ENCODE data around the gene GPC5. TPM values are rescaled to one million over a fixed set of nuclear protein-coding genes. Genes with fewer than 3 reads are reported as not detected.
A peak's percentile ranks its signal among the peaks of the same experiment; 100 is the strongest.

The GPC5 gene
- total and polyA plus RNA-seq, 2 of the 13 experiments (the other 11 are each of a cell fraction or from before 2014, with no cell fraction given) = 0.02 to 0.07 TPM

GRCh38 chr13:91348906-91349435 is 49.5 kb upstream of the GPC5 start (continued):
- TF ChIP-seq ZNF3 (CRISPR knock-in tag; IDR thresholded peaks at IDR 0.05) (no peak), ZNF644 (CRISPR knock-in tag; IDR thresholded peaks at IDR 0.05; ENCODE audit: low read depth) (no peak), XRCC5 (optimal IDR thresholded peaks at IDR 0.05; ENCODE audit: low read length) (peak; percentile 92), HDAC6 (IDR thresholded peaks at IDR 0.05; ENCODE audit: low read depth, low read length) (no peak), UBTF (CRISPR knock-in tag; IDR thresholded peaks at IDR 0.05) (peak; percentile 46), FLYWCH1 (CRISPR knock-in tag; IDR thresholded peaks at IDR 0.05) (no peak), CBX2 (IDR thresholded peaks at IDR 0.05; ENCODE audit: low read depth, low read length) (no peak), CBX2 (CRISPR knock-in tag; IDR thresholded peaks at IDR 0.05; ENCODE audit: low read depth) (0 out of 2 replicates have a peak, but pooled peaks have one; percentile 39), SOX6 (IDR thresholded peaks at IDR 0.05) (no peak), SOX6 (CRISPR knock-in tag; IDR thresholded peaks at IDR 0.05) (peak; percentile 26; the same call in 1 of the 2 replicates), ZNF530 (CRISPR knock-in tag; IDR thresholded peaks at IDR 0.05; ENCODE audit: low read depth) (no peak), ZSCAN22 (CRISPR knock-in tag; IDR thresholded peaks at IDR 0.05) (no peak), MXD4 (CRISPR knock-in tag; IDR thresholded peaks at IDR 0.05) (peak; percentile 87), EEA1 (CRISPR knock-in tag; IDR thresholded peaks at IDR 0.05; ENCODE audit: borderline replicate concordance) (no peak), CENPX (CRISPR knock-in tag; IDR thresholded peaks at IDR 0.05) (no peak), ATRX (CRISPR knock-in tag; IDR thresholded peaks at IDR 0.05; ENCODE audit: borderline replicate concordance) (no peak), SMAD9 (CRISPR knock-in tag; IDR thresholded peaks at IDR 0.05) (no peak)
- TF ChIP-seq, protein P1, sequence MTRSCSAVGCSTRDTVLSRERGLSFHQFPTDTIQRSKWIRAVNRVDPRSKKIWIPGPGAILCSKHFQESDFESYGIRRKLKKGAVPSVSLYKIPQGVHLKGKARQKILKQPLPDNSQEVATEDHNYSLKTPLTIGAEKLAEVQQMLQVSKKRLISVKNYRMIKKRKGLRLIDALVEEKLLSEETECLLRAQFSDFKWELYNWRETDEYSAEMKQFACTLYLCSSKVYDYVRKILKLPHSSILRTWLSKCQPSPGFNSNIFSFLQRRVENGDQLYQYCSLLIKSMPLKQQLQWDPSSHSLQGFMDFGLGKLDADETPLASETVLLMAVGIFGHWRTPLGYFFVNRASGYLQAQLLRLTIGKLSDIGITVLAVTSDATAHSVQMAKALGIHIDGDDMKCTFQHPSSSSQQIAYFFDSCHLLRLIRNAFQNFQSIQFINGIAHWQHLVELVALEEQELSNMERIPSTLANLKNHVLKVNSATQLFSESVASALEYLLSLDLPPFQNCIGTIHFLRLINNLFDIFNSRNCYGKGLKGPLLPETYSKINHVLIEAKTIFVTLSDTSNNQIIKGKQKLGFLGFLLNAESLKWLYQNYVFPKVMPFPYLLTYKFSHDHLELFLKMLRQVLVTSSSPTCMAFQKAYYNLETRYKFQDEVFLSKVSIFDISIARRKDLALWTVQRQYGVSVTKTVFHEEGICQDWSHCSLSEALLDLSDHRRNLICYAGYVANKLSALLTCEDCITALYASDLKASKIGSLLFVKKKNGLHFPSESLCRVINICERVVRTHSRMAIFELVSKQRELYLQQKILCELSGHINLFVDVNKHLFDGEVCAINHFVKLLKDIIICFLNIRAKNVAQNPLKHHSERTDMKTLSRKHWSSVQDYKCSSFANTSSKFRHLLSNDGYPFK (CRISPR knock-in tag; IDR thresholded peaks at IDR 0.05; ENCODE audit: borderline replicate concordance) = peak; percentile 39; the same call in 1 of the 2 replicates
- TF ChIP-seq, protein P2, sequence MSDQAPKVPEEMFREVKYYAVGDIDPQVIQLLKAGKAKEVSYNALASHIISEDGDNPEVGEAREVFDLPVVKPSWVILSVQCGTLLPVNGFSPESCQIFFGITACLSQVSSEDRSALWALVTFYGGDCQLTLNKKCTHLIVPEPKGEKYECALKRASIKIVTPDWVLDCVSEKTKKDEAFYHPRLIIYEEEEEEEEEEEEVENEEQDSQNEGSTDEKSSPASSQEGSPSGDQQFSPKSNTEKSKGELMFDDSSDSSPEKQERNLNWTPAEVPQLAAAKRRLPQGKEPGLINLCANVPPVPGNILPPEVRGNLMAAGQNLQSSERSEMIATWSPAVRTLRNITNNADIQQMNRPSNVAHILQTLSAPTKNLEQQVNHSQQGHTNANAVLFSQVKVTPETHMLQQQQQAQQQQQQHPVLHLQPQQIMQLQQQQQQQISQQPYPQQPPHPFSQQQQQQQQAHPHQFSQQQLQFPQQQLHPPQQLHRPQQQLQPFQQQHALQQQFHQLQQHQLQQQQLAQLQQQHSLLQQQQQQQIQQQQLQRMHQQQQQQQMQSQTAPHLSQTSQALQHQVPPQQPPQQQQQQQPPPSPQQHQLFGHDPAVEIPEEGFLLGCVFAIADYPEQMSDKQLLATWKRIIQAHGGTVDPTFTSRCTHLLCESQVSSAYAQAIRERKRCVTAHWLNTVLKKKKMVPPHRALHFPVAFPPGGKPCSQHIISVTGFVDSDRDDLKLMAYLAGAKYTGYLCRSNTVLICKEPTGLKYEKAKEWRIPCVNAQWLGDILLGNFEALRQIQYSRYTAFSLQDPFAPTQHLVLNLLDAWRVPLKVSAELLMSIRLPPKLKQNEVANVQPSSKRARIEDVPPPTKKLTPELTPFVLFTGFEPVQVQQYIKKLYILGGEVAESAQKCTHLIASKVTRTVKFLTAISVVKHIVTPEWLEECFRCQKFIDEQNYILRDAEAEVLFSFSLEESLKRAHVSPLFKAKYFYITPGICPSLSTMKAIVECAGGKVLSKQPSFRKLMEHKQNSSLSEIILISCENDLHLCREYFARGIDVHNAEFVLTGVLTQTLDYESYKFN (CRISPR knock-in tag; conservative IDR thresholded peaks at IDR 0.05) = peak; percentile 16; the same call in 1 of the 2 replicates
- TF ChIP-seq, protein P3, sequence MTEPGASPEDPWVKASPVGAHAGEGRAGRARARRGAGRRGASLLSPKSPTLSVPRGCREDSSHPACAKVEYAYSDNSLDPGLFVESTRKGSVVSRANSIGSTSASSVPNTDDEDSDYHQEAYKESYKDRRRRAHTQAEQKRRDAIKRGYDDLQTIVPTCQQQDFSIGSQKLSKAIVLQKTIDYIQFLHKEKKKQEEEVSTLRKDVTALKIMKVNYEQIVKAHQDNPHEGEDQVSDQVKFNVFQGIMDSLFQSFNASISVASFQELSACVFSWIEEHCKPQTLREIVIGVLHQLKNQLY (CRISPR knock-in tag; IDR thresholded peaks at IDR 0.05) = 0 out of 2 replicates have a peak, but pooled peaks have one; percentile 13
- TF ChIP-seq, protein P4, sequence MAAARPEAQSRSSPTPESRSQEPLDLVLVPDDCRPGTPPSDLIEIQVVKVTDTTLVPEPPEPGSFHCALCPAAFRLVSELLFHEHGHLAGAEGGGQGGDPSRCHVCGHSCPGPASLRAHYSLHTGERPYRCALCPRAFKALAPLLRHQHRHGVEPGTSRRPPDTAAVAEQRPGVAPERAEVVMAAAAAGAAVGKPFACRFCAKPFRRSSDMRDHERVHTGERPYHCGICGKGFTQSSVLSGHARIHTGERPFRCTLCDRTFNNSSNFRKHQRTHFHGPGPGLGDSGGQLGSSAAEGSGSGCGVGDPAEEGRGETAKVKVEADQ (CRISPR knock-in tag; IDR thresholded peaks at IDR 0.05; ENCODE audit: borderline replicate concordance) = 0 out of 2 replicates have a peak, but pooled peaks have one; percentile 52

Data from HepG2 (cell line).